ENCODE data around the gene ABCC1.
A peak's percentile ranks its signal among the peaks of the same experiment; 100 is the strongest.
"Not testable (repeated sequence)": the region's sequence is repeated elsewhere in the genome, so short reads cannot be mapped to it uniquely, and the experiment has no call there.

Gene ABCC1

GRCh38 chr16:15946257-15947044, 3.0 kb upstream of the ABCC1 start:
- DNase-seq (ENCODE audit: low read depth in 2 of 2) = no peak

- no peak for DNase-seq (ENCODE audit: low read depth in 2 of 2)
Measured at GRCh38 chr16:15947983-15948509, 1.4 kb upstream of the ABCC1 start.

- DNase-seq (ENCODE audit: low read depth in 2 of 2) = no peak
Measured at GRCh38 chr16:15948532-15949209, 745 bp upstream of the ABCC1 start.

GRCh38 chr16:15950161-15950854, 892 bp downstream of the ABCC1 start:
- DNase-seq (ENCODE audit: low read depth in 2 of 2) = no peak

- no peak for DNase-seq (ENCODE audit: low read depth in 2 of 2)
Measured at GRCh38 chr16:15950869-15951268, 1.5 kb downstream of the ABCC1 start.

GRCh38 chr16:15951852-15952251, 2.4 kb downstream of the ABCC1 start:
- no peak for DNase-seq (ENCODE audit: low read depth in 2 of 2)

GRCh38 chr16:15952265-15952711, 2.9 kb downstream of the ABCC1 start:
- no peak for DNase-seq (ENCODE audit: low read depth in 2 of 2)

GRCh38 chr16:15953477-15953876, 4.1 kb downstream of the ABCC1 start:
- no peak for DNase-seq (ENCODE audit: low read depth in 2 of 2)

GRCh38 chr16:15953929-15954813, 4.8 kb downstream of the ABCC1 start:
- no peak for DNase-seq (ENCODE audit: low read depth in 2 of 2)

GRCh38 chr16:15954814-15955151, 5.4 kb downstream of the ABCC1 start:
- DNase-seq (ENCODE audit: low read depth in 2 of 2) = no peak

GRCh38 chr16:15955425-15955824, 6.0 kb downstream of the ABCC1 start:
- DNase-seq (ENCODE audit: low read depth in 2 of 2) = no peak

GRCh38 chr16:15956106-15956505, 6.7 kb downstream of the ABCC1 start:
- DNase-seq (ENCODE audit: low read depth in 2 of 2) = not testable (repeated sequence)

- DNase-seq (ENCODE audit: low read depth in 2 of 2) = no peak
Measured at GRCh38 chr16:15958703-15959348, 9.4 kb downstream of the ABCC1 start.

- no peak for DNase-seq (ENCODE audit: low read depth in 2 of 2)
Measured at GRCh38 chr16:15960124-15960971, 10.9 kb downstream of the ABCC1 start.

GRCh38 chr16:15961060-15961511, 11.7 kb downstream of the ABCC1 start:
- DNase-seq (ENCODE audit: low read depth in 2 of 2) = peak; percentile 34 to 58

GRCh38 chr16:15961571-15962090, 12.2 kb downstream of the ABCC1 start:
- DNase-seq (ENCODE audit: low read depth in 2 of 2) = no peak

- no peak for DNase-seq (ENCODE audit: low read depth in 2 of 2)
Measured at GRCh38 chr16:15963307-15963910, 14.0 kb downstream of the ABCC1 start.

GRCh38 chr16:15966420-15966819, 17.0 kb downstream of the ABCC1 start:
- DNase-seq (ENCODE audit: low read depth in 2 of 2) = no peak

GRCh38 chr16:15966836-15967546, 17.6 kb downstream of the ABCC1 start:
- DNase-seq (ENCODE audit: low read depth in 2 of 2) = no peak
